ENCODE data around the gene PLEKHG4B.
"Not testable (repeated sequence)": the region's sequence is repeated elsewhere in the genome, so short reads cannot be mapped to it uniquely, and the experiment has no call there.

PLEKHG4B gene

DNA sequence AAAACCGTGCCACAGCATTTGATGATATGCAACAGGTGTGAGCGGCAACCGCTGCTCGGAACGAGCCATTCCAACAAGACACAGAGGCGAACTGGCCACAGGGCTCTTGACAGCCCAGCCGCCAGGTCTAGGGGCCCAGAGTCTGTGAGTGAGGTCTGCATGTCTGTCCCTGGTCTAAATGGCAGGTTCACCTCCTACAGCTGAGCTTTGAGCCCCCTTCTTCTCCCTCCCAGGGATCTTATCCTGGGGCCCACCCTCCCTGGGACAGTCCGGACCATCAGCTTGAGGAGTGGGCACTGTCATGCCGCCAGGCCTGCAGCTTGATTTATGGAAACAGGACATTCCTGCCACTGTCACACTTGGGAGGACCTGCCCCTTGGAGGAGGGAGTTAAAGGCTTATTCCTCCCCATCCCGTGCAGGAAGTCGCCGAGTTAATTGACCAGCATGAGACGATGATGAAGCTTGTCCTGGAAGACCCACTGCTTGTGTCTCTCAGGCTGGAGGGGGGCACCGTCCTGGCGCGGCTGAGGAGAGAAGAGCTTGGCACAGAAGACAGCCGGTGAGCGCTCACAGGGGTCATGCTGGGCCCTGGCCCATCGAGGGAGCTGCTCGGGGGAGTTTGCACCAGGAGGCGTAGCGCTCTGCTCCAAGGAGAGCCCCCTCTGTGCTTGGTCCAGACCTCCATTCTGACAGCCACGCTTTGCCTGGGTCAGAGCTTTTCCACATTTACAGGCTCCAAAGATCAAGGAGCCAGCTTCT lies 63.9 kb downstream of the PLEKHG4B start:
- no peak for DNase-seq (ENCODE audit: low read depth, low spot score)

DNA sequence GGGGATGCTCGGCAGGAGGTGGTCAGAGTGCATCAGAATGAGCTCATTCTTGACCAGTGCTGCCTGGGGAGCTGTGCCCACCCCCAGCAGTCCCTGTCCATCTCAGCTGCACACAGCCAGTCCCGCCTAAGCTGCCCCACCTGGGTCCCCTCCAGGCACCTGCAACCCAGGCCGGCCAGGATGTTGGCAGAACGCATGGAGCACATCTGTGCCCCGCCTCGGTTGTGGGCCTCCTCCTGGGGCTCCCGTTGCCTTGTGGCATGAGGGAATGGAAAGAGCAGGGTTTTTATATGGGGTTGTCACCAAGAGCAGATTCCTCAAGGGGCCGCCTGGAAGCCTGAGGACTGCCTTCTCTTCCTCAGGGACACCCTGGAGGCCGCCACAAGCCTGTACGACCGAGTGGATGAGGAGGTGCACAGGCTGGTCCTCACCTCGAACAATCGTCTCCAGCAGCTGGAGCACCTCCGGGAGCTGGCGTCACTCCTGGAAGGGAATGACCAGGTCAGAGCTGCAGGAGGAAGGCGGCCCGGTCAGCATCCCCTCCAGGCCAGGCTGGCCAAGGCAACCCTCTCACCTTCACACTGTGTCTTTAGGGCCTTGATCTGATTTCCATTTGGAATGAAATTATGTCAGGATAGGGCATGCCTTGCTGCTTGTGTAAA lies 64.6 kb downstream of the PLEKHG4B start:
- no peak for DNase-seq (ENCODE audit: low read depth, low spot score)

DNA sequence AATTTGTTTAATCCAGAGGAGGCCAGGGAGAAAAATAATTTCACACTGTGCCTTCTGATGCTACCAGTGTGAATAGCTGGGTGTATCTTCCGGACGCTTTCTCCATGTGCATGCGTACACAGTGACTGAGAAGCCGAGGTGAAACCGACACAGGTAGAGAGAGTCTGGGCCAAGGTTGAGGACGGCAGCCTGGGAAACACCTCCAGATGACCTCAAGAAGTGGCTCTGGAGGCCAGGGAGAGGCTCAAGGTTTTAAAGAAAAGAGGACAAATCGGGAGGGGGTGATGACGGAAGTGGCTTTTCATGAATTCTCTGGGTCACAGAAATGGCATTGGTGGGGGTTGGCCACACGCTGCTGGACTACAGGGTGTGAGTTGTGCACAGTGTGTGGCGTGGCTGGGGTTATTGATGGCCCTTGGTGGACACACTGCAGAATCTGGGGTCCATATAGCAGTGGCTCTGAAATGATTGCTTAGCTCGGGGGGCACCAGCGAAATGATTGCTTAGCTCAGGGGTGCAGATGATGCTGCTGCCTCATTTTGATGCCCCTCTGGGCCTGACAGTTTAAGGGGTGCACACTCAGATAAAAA lies 65.3 kb downstream of the PLEKHG4B start:
- no peak for DNase-seq (ENCODE audit: low read depth, low spot score)

DNA sequence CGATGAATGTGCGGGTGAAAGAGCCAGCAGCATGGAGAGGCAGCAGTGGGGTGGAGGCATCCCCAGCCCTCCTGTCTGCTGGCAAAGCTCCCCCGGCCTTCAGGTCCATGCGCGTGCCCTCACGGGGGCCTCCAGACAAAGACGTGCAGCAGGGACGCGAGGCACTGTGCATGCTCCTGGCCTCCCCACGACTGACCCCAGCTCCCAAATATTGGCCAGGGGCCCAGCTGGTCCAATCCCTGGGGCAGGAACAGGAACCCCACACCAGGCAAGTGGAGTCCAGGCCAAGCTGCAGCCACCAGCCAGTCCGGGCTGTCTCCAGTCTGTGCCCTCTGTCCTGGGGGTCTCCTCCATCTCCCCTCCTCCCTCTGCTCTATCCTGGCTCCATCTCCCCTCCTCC lies 65.8 kb downstream of the PLEKHG4B start:
- DNase-seq (ENCODE audit: low read depth, low spot score) = no peak

DNA sequence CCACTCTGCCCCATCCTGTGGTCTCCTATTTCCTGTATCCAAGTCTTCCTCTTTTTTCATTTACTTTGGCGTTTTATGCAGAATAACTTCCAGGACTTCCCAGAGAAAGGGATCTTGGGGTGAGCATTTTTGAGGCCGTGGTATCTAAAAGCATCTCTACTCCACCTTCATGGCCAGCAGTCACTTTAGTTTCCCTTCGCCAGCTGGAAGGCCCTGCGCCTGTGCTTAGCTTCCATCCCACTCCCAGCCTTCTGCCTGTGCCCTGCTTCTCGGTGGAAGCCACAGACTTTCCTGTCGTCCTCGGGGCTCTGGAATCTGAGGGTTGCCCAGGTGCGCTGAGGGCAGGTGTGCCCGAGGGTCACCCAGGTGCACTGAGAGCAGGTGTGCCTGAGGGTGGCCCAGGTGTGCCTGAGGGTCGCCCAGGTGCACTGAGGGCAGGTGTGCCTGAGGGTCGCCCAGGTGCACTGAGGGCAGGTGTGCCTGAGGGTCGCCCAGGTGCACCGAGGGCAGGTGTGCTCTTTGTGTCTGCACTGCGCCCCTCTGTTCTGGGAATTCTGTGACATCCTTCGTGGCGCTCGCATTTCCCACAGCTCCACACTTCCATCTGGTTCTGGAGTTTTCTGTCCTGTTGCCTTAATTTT lies 67.0 kb downstream of the PLEKHG4B start:
- no peak for DNase-seq (ENCODE audit: low read depth, low spot score)

DNA sequence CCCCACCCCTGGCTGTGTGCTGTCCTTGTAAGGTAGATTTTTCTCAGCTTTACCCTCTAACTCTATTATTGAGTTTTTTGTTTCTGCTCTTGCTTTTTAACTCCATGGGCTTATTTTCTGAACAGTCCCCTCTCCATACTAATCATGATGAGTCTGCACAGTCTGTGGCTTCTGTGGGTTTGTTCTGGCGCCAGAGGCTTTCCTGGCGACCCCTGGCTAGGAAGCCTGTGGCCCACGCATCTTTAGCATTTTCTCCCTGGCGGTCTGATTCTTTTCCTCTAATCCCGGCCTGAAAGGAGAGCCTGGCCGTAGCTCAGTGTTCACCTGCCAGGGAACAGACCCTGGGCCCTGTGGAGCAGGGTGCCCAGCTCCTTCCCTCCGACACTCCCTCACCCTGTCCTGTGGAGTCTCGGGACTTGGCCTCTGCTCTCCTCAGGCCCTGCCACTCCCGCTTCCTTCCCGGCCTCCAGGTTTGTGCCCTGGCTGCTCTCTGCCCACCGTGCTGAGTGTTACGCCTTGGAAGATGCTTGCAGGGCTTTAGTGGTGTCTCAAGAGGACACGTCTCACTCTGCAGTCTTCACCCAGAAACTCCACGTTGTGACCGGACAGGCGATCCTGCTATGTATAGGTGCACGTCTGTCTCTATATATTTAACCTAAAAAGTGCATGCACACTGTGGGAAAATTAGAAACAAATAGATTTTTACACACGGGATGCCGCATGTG lies 67.6 kb downstream of the PLEKHG4B start:
- DNase-seq (ENCODE audit: low read depth, low spot score) = no peak

DNA sequence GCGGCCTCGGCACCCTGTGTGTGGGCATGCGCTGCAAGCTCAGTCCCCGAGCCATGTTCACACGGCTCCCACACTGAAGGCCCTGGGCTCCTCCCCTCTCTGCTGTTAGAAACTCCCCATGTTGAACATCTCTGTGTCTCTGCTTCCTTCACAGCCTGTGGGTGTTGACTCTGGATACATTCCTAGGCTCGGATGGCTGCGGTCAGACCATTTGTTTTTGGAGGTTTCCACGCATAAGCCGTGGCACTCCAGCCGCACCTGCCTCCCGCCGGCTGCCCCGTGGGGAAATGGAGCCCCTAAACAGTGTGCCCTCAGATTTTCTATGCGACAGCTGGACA lies 68.2 kb downstream of the PLEKHG4B start:
- DNase-seq (ENCODE audit: low read depth, low spot score) = no peak

DNA sequence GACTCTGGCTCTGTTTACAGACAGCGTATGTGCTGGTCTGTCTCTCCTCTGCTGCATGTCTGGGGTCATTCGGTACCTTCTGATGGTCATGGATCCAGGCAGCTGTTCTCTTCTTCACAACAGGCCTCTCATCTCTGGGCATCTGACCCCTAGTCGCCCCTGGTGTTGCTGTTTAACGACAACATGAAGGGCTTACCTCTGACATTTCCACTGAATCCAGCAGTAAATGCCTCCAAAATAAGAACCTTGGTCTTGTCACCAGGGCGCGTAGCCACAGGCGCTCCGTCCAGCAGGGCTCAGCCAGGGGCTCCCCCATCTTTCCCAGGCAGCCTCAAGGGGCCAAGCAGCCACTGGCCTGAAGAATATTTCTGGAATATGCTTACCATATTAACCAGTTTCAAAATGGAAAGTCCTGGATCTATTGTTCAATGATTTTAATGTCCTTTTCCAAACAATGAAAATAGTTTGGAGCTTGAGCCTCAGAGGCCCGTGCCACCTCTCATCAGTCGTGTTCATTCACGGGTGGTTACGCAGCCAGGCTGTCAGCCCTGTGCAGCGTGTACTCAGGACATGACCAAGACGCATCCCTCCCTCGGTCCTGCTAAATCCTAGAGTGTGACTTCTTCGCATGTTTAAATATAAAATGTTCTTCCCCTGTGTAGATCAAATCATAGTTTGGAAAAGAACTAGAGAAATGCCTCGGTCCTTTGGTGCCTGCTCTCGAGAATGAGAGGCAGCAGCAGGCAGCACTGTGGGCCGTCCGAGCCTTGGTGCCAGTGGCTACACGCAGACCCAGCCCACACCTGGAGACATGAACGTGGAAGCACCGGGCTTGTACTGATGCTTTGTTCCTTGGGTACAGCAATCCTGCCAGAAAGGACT lies 69.2 kb downstream of the PLEKHG4B start:
- DNase-seq (ENCODE audit: low read depth, low spot score) = no peak

DNA sequence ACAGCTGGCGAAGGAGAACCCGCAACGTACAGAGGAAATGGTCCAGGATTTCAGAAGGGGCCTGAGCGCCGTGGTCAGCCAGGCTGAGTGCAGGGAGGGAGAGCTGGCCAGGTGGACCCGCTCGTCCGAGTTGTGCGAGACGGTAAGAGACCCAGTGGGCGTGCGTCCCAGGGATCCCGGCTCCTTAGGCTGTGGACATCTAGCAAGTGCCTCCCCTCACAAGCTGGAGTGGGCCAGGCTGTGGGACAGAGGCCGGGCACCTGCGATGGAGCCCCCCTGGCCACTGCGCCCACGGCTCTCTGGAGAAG lies 69.8 kb downstream of the PLEKHG4B start:
- DNase-seq (ENCODE audit: low read depth, low spot score) = no peak

DNA sequence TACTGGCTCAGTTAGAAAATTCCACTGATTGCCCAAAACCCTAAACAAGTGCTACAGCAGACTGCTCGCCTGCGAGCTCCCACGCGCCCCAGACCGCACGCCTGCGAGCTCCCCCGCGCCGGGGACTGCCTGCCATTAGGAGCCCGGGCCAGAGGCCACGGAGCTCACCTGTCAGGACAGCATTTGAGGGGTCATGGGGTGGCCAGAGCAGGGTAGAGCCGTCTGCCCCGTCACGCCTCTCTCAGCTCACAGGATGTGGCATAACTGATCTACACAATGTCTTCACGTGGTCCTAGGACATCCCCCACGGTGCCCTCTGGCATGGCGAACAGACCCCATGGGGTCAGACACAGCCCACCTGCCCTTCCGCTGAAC lies 70.2 kb downstream of the PLEKHG4B start:
- DNase-seq (ENCODE audit: low read depth, low spot score) = no peak

DNA sequence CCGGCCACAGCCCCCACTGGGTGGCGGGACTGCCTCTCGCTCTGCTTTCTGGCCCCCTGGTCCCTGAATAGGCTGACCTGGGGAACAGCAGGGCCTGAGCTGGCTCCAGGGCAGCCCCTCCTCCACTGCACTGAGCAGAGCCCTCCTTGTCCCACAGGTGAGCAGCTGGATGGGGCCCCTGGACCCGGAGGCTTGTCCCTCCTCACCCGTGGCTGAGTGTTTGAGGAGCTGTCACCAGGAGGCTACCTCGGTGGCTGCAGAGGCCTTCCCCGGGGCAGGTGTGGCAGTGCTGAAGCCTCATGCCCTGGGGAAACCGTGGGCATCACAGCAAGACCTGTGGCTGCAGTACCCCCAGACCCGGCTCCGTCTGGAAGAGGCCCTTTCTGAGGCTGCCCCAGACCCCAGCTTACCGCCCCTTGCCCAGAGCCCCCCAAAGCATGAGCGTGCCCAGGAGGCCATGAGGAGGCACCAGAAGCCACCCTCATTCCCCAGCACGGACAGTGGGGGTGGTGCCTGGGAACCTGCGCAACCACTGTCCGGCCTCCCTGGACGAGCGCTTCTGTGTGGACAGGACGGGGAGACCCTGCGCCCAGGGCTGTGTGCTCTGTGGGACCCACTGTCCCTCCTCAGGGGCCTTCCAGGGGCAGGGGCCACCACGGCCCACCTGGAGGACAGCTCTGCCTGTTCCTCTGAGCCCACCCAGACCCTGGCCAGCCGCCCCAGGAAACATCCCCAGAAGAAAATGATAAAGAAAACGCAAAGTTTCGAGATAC lies 70.8 kb downstream of the PLEKHG4B start:
- no peak for DNase-seq (ENCODE audit: low read depth, low spot score)

DNA sequence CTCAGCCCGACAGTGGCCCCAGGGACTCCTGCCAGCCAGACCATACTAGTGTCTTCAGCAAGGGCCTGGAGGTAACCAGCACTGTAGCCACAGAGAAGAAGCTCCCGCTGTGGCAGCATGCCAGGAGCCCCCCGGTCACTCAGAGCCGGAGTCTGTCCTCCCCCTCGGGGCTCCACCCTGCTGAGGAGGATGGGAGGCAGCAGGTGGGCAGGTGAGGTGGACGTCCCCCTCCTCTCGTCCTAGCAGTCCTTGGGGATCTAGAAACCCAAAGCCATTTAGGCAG lies 71.3 kb downstream of the PLEKHG4B start:
- DNase-seq (ENCODE audit: low read depth, low spot score) = no peak

DNA sequence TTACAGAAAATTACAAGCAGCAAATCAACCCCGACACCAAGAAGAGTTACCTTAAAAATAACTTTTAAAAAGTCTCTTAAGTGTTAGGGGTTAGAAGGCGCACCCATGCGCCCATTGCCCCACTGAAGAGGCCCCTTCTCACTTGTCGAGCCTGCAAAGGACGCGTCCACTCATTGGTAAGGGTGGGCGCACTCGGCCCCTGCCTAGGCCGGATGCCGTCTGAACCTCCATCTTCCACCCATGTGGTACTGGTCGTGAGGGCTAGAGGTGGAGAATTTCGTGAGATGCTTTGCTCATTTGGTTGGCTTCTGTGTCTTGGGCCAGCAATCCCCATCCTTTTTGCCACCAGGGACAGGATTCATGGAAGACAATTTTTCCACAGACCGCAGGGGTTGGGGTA lies 71.9 kb downstream of the PLEKHG4B start:
- DNase-seq (ENCODE audit: low read depth, low spot score) = no peak

DNA sequence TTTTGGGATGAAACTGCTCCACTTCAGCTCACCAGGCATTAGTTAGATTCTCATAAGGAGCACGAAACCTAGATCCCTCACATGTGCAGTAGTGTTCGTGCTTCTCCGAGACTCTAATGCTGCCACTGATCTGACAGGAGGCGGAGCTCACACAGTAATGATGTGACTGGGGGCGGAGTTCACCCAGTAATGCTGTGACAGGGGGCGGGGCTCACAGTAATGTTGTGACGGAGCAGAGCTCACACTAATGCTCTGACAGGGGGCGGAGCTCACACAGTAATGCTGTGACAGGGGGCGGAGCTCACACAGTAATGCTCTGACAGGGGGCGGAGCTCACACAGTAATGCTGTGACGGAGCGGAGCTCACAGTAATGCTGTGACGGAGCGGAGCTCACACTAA lies 72.3 kb downstream of the PLEKHG4B start:
- DNase-seq (ENCODE audit: low read depth, low spot score) = no peak

DNA sequence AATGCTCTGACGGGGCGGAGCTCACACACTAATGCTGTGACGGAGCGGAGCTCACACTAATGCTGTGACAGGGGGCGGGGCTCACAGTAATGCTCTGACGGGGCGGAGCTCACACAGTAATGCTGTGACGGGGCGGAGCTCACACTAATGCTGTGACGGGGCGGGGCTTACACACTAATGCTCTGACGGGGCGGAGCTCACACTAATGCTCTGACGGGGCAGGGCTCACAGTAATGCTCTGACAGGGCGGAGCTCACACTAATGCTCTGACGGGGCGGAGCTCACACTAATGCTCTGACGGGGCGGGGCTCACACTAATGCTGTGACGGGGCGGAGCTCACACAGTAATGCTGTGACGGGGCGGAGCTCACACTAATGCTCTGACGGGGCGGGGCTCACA lies 72.8 kb downstream of the PLEKHG4B start:
- not testable (repeated sequence) for DNase-seq (ENCODE audit: low read depth, low spot score)

DNA sequence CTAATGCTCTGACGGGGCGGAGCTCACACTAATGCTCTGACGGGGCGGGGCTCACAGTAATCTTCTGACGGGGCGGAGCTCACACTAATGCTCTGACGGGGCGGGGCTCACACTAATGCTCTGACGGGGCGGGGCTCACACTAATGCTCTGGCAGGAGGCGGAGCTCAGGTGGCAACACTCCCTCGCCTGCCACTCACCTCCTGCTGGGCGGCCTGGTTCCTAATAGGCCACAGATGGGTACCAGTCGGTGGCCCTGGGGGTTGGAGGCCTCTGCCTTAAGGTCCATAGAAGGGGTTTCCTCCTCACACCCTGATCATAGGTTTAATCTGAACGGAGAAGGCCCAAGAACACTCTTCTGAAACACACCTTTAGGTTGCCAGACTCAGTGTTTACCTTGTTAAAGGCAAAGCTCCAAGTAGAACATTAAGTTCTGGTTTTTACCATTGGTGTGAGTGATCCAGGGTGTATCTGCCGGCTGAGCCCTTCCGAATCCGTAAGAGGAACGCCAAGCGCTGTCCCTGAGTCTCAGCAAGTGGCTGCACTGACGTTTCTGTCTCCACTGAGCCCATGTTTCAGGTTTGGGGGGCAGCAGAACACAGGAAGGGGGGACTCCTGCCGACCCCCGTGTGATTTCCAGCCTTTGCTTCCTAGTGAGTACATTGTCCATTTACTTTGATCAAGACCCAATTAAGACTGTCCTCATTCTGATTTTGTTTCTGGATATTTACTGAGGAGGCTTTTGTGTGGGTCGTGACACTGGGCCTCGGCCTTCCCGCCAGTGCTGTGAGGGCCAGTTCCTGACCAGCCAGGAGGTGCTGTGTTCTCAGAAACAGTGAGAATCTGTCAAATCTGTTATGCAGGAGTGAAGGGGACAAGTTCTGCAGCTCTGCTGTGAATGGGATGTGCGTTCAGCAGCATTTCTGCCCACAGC lies 74.7 kb downstream of the PLEKHG4B start:
- no peak for DNase-seq (ENCODE audit: low read depth, low spot score)

DNA sequence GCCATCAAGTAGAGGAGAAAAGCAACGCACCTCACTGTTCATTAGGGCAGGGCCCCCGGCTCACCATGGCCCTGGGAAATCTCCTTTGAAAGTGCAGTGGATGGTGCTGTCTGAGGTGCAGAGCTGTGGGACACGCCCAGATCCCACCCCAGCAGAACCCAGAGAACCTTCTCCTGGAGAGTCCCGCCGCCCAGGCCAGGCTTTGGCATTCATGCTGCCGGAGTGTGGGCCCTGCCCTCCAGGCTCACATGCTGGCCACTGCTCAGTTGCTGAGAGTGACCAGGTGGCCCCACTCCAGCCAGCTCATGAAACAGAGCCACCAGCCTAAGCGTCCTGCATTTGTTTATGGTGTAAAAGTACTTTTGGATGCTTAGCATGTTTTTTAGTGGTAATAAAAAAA lies 75.5 kb downstream of the PLEKHG4B start:
- DNase-seq (ENCODE audit: low read depth, low spot score) = no peak

DNA sequence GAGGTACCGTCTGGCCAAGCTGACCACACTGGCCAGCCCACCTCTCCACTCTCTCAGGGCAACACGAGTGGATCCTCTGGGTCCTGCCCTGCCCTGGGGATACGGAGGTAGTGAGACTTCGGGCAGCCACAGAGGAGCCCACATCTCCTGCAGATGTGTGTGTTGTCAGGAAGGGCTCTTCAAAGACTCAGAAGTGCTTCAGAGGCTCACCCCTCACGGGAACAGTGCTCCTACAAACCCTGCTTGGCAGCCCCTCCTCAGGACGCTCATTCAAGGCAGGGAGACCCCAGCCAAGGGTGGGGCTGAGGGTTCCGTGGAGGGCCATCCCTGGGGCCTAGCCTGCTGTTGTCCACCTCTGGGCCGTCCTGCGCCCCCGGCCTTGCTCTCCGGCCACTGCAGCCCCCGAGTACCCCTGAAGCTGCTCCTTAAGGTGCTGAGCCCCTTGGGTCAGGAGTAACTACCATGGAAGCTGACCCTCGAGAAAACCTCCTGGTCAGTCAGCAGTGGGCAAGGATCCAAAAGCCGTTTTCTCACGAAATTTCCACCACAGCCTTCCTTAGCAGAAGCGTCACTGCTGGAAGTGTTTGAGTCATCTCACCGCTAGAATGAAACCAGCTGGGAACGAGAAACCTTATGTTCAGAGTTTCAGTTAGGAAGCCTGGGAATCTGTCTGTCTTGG lies 76.2 kb downstream of the PLEKHG4B start:
- DNase-seq (ENCODE audit: low read depth, low spot score) = peak; percentile 94

DNA sequence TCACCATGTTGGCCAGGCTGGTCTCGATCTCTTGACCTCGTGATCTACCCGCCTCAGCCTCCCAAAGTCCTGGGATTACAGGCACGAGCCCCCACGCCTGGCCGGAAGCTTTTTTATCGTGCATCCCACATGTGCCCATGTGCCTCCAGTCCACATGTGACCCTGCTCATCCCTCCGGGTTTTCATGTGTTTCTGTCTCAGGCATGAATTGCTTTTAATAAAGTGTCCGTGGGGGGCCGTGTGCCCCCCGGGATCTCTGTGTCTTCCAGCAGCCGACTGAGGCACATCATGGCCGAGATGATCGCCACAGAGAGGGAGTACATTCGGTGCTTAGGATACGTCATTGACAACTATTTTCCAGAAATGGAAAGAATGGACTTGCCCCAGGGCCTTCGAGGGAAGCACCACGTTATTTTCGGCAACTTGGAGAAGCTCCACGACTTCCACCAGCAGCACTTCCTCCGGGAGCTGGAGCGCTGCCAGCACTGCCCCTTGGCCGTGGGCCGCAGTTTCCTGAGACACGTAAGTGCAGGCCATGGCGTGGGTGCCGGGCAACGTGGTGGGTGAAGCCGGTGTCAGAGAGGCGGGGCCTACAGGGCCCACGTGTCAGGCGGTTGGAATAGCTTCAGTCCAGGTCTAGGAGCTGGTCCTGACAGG lies 77.2 kb downstream of the PLEKHG4B start:
- DNase-seq (ENCODE audit: low read depth, low spot score) = no peak

Data from smooth muscle cell of the brain vasculature (primary cell).